Colonic mucosa (tissue), 4 donors: Measurements from ENCODE around the gene RAB6A. TPM values are rescaled to one million over a fixed set of nuclear protein-coding genes. Genes with fewer than 3 reads are reported as not detected.
A peak's percentile ranks its signal among the peaks of the same experiment; 100 is the strongest.
"Not testable (repeated sequence)": the region's sequence is repeated elsewhere in the genome, so short reads cannot be mapped to it uniquely, and the experiment has no call there.

Source experiments
- DNase-seq: peaks from one replicate; pipeline ENCODE4 v3.0.0-alpha.2; 2020
- H3K27ac ChIP-seq: fragments of 200-600 bp; one replicate; pipeline ENCODE4 v1.8.0; 2021
- H3K27me3 ChIP-seq: fragments of 200-600 bp; one replicate; pipeline ENCODE4 v1.8.0; 2021
- H3K36me3 ChIP-seq: fragments of 200-600 bp; one replicate; pipeline ENCODE4 v1.8.0; 2021
- H3K4me1 ChIP-seq: fragments of 200-600 bp; one replicate; pipeline ENCODE4 v1.8.0; 2021; ENCODE audit warnings: mild to moderate bottlenecking
- H3K4me3 ChIP-seq: fragments of 200-600 bp; one replicate; pipeline ENCODE4 v1.8.0; 2021
- H3K9ac ChIP-seq, 2 donors: one replicate each; pipeline ENCODE4 v1.7.0; 2013; ENCODE audit warnings: control low read depth in 2 of 2, low read depth in 2 of 2, low read length in 2 of 2
- H3K9me3 ChIP-seq: fragments of 200-600 bp; one replicate; pipeline ENCODE4 v1.8.0; 2021
- CTCF ChIP-seq: fragments of 200-600 bp; IDR thresholded peaks from one replicate; pipeline ENCODE4 v1.8.0; 2022; ENCODE audit warnings: antibody characterized with exemption, mild to moderate bottlenecking
- intact Hi-C: fragments of 100-400 bp; cut with DNase I; formaldehyde crosslinking; loops from one replicate; pipeline ENCODE4 v1.14.1; 2022
- total RNA-seq, 2 donors: library from RNA; stranded (reverse); fragmentation: NEBNext Ultra II Directional in 1 of 2; extraction: Animal tissue kit (Norgen Biotek cat#: 25700) in 1 of 2; gene quantifications; one replicate each; pipeline ENCODE4 v1.2.1, GENCODE V29; 2021
- donor health status: healthy.
- donor health status: DM: no; HTN: no; CAD: no.
- donor health status: DM: no; HTN: no; CAD: no.

The RAB6A gene
- total RNA-seq, 2 donors from 2014 or later, result 160 to 198 TPM

- Histone ChIP-seq H3K4me3 (peak within 1 kb of the TSS; percentile 59), H3K4me1 (peaks cover 4% of the 10 kb centered on the region), H3K9ac (peak within 1 kb of the TSS; percentile 86), H3K27ac (peak within 1 kb of the TSS; percentile 96), H3K9me3 (no peaks in the 10 kb centered on the region), H3K27me3 (no peaks in the 10 kb centered on the region), H3K36me3 (no peaks in the 10 kb centered on the region)
- intact Hi-C loops, result no loop called here
- peak; percentile 95 for DNase-seq
- TF ChIP-seq CTCF, result no peak
Observed at GRCh38 chr11:73787643-73788558, 27.0 kb upstream of the RAB6A start, which contains the start of gene MRPL48. TSS of gene MRPL48 (plus strand) at chr11:73787874. CDS start at chr11:73787972, 98 bp downstream.

GRCh38 chr11:73787051-73787642 is 26.3 kb upstream of the RAB6A start:
- no peak for DNase-seq
- intact Hi-C loops, result no loop called here

GRCh38 chr11:73785467-73785866 is 24.6 kb upstream of the RAB6A start:
- H3K36me3 ChIP-seq, H3K27me3 ChIP-seq, H3K9me3 ChIP-seq, H3K4me1 ChIP-seq, H3K9ac ChIP-seq, H3K4me3 ChIP-seq, intact Hi-C loops, DNase-seq, H3K27ac ChIP-seq: not testable (repeated sequence)

More at GRCh38 chr11:73787051-73787642, 26.3 kb upstream of the RAB6A start:
- peaks cover 4% of the 10 kb centered on the region for H3K4me1 ChIP-seq
- H3K36me3 ChIP-seq, result no peaks in the 10 kb centered on the region
- H3K27ac ChIP-seq, result peak overlapping the region; percentile 96
- no peaks in the 10 kb centered on the region for H3K27me3 ChIP-seq
- TF ChIP-seq CTCF, result no peak
- no peaks in the 10 kb centered on the region for H3K9me3 ChIP-seq
- H3K9ac ChIP-seq, result peak overlapping the region; percentile 28 to 86
- peak overlapping the region; percentile 59 for H3K4me3 ChIP-seq

- DNase-seq, result no peak
- Histone ChIP-seq H3K4me1 (peaks cover 4% of the 10 kb centered on the region), H3K27me3 (no peaks in the 10 kb centered on the region), H3K9ac (no peak overlapping the region), H3K4me3 (no peak overlapping the region), H3K9me3 (no peaks in the 10 kb centered on the region), H3K36me3 (no peaks in the 10 kb centered on the region), H3K27ac (no peak overlapping the region)
- no peak for TF ChIP-seq CTCF
- intact Hi-C loops, result no loop called here
Observed at GRCh38 chr11:73784734-73785133, 23.9 kb upstream of the RAB6A start.

- Histone ChIP-seq H3K9ac (no peak overlapping the region), H3K4me1 (peaks cover 4% of the 10 kb centered on the region), H3K4me3 (no peak overlapping the region), H3K9me3 (no peaks in the 10 kb centered on the region), H3K27ac (no peak overlapping the region), H3K27me3 (no peaks in the 10 kb centered on the region), H3K36me3 (no peaks in the 10 kb centered on the region)
- TF ChIP-seq CTCF, result no peak
- intact Hi-C loops, result no loop called here
- no peak for DNase-seq
Observed at GRCh38 chr11:73784080-73784634, 23.3 kb upstream of the RAB6A start.
